ENCODE results near the gene ADD1. TPM values are rescaled to one million over a fixed set of nuclear protein-coding genes. Genes with fewer than 3 reads are reported as not detected.

The ADD1 gene
- total RNA-seq, 5 donors from 2014 or later (not counting 1 experiment from before 2014, with no cell fraction given): 241 to 274 (median 256) TPM

DNA sequence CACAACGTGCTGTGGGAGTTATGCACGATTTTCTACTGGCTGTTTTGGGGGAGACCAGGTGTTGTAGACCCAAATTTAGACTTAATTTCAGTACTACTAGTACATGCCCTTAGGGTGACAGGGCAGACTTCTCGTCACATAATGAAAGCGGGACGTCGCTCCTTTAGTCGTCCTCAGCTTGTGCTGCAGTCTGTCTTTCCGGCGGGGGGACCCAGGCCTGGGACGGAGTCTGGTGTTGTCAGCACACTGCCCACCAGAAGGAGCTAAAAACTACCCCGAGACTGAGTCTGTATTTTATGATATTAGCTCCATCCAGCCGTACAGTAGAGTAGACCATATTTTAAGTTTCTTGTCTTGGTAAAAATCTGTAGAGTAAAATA lies 84.0 kb downstream of the ADD1 start:
- ChIA-PET POLR2A (no interaction called here), CTCF (no interaction called here)
- H3K4me1 Mint-ChIP-seq: peaks cover 21 to 32% (median 26%) of the 10 kb centered on the region in 3 donors
- DNase-seq: no peak
- peaks cover 23 to 76% of the 10 kb centered on the region in 2 donors for H3K36me3 ChIP-seq (ENCODE audit: control insufficient read depth in 2 of 2, extremely low read depth in 1 of 2, insufficient read depth in 1 of 2, low read length in 1 of 2)
- no peak overlapping the region for H3K27ac ChIP-seq (ENCODE audit: low read length)
- no peaks in the 10 kb centered on the region for H3K27me3 Mint-ChIP-seq
- WGBS (ENCODE audit: insufficient coverage): 98% methylated on average over 8 of the region's 12 CpGs
- no peaks in the 10 kb centered on the region for H3K9me3 Mint-ChIP-seq
- no peak overlapping the region for H3K4me3 Mint-ChIP-seq
- H3K27me3 ChIP-seq (replicated peaks in 1 of 2; ENCODE audit: control insufficient read depth in 2 of 2, extremely low read depth in 1 of 2, insufficient read depth in 2 of 2, low read length in 1 of 2): no peaks in the 10 kb centered on the region
- H3K27ac Mint-ChIP-seq: peak overlapping the region in 1 of 2 donors; percentile 40
- H3K36me3 Mint-ChIP-seq: peaks cover 37% of the 10 kb centered on the region
- H3K9me3 ChIP-seq: no peaks in the 10 kb centered on the region
- H3K4me1 ChIP-seq (ENCODE audit: control insufficient read depth in 1 of 2, extremely low read depth in 1 of 2, insufficient read depth in 2 of 2, low read length in 2 of 2): peaks cover 14 to 39% of the 10 kb centered on the region in 2 experiments
- no peak for ATAC-seq (replicated peaks in 1 of 4)
- H3K4me3 ChIP-seq (ENCODE audit: control insufficient read depth in 1 of 2, extremely low read depth in 1 of 2, low read length in 1 of 2): no peak overlapping the region

- DNase-seq (no peak), ATAC-seq (replicated peaks in 1 of 4) (no peak)
- Mint-ChIP-seq H3K27ac (peak overlapping the region; percentile 40 to 52), H3K4me3 (no peak overlapping the region), H3K4me1 (peaks cover 20 to 31% (median 26%) of the 10 kb centered on the region in 3 donors), H3K36me3 (peaks cover 33% of the 10 kb centered on the region), H3K9me3 (no peaks in the 10 kb centered on the region), H3K27me3 (no peaks in the 10 kb centered on the region)
- CTCF ChIA-PET: interaction anchor here in 1 of 2 donors (0.6 kb wide), 1 partner anchor 66 kb away, joined by 7 read pairs; no protein-coding TSS in a partner anchor
- Histone ChIP-seq H3K27me3 (replicated peaks in 1 of 2; ENCODE audit: control insufficient read depth in 2 of 2, extremely low read depth in 1 of 2, insufficient read depth in 2 of 2, low read length in 1 of 2) (no peaks in the 10 kb centered on the region), H3K27ac (ENCODE audit: low read length) (no peak overlapping the region), H3K9me3 (no peaks in the 10 kb centered on the region), H3K36me3 (ENCODE audit: control insufficient read depth in 2 of 2, extremely low read depth in 1 of 2, insufficient read depth in 1 of 2, low read length in 1 of 2) (peaks cover 23 to 76% of the 10 kb centered on the region in 2 donors), H3K4me1 (ENCODE audit: control insufficient read depth in 1 of 2, extremely low read depth in 1 of 2, insufficient read depth in 2 of 2, low read length in 2 of 2) (peaks cover 18 to 39% of the 10 kb centered on the region in 2 experiments), H3K4me3 (ENCODE audit: control insufficient read depth in 1 of 2, extremely low read depth in 1 of 2, low read length in 1 of 2) (no peak overlapping the region)
- 92% methylated on average over 28 of the region's 32 CpGs for WGBS (ENCODE audit: insufficient coverage)
- POLR2A ChIA-PET: no interaction called here
These were observed 84.9 kb downstream of the ADD1 start for GRCh38 chr4:2928242-2929176.

DNA sequence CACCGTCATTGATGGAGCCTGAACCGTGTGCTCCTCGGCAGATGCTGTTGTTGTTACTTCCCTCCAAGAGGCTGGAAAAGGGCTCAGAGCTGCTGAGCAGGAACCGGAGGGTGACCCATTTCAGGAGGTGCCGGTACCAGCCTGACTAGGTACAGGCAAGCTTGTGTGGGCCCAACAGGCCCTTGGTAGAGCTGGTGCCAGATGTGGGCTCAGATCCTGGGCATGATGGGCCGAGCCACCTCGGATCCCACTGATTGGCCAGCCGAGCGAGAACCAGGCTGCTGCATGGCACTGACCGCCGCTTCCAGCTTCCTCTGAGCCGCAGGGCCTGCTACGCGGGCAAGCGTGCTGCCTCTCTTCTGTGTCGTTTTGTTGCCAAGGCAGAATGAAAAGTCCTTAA lies 85.8 kb downstream of the ADD1 start:
- ChIA-PET POLR2A (no interaction called here), CTCF (interaction anchor here in 1 of 2 donors (0.6 kb wide), 1 partner anchor 67 kb away, joined by 7 read pairs; no protein-coding TSS in a partner anchor)
- peaks cover 19 to 36% of the 10 kb centered on the region in 2 experiments for H3K4me1 ChIP-seq (ENCODE audit: control insufficient read depth in 1 of 2, extremely low read depth in 1 of 2, insufficient read depth in 2 of 2, low read length in 2 of 2)
- Mint-ChIP-seq H3K9me3 (no peaks in the 10 kb centered on the region), H3K4me3 (no peak overlapping the region), H3K4me1 (peaks cover 17 to 26% (median 22%) of the 10 kb centered on the region in 3 donors), H3K27ac (peak overlapping the region in 1 of 2 donors; percentile 48), H3K27me3 (no peaks in the 10 kb centered on the region), H3K36me3 (peaks cover 30% of the 10 kb centered on the region)
- no peaks in the 10 kb centered on the region for H3K9me3 ChIP-seq
- no peaks in the 10 kb centered on the region for H3K27me3 ChIP-seq (replicated peaks in 1 of 2; ENCODE audit: control insufficient read depth in 2 of 2, extremely low read depth in 1 of 2, insufficient read depth in 2 of 2, low read length in 1 of 2)
- peaks cover 23 to 69% of the 10 kb centered on the region in 2 donors for H3K36me3 ChIP-seq (ENCODE audit: control insufficient read depth in 2 of 2, extremely low read depth in 1 of 2, insufficient read depth in 1 of 2, low read length in 1 of 2)
- DNase-seq (no peak), ATAC-seq (replicated peaks in 1 of 4) (no peak)
- no peak overlapping the region for H3K27ac ChIP-seq (ENCODE audit: low read length)
- 93% methylated on average over 11 of the region's 16 CpGs for WGBS (ENCODE audit: insufficient coverage)
- no peak overlapping the region for H3K4me3 ChIP-seq (ENCODE audit: control insufficient read depth in 1 of 2, extremely low read depth in 1 of 2, low read length in 1 of 2)

GRCh38 chr4:2930135-2930757 lies 86.6 kb downstream of the ADD1 start:
- CTCF ChIA-PET: no interaction called here
- H3K4me1 Mint-ChIP-seq: peaks cover 18 to 25% (median 22%) of the 10 kb centered on the region in 3 donors

DNA sequence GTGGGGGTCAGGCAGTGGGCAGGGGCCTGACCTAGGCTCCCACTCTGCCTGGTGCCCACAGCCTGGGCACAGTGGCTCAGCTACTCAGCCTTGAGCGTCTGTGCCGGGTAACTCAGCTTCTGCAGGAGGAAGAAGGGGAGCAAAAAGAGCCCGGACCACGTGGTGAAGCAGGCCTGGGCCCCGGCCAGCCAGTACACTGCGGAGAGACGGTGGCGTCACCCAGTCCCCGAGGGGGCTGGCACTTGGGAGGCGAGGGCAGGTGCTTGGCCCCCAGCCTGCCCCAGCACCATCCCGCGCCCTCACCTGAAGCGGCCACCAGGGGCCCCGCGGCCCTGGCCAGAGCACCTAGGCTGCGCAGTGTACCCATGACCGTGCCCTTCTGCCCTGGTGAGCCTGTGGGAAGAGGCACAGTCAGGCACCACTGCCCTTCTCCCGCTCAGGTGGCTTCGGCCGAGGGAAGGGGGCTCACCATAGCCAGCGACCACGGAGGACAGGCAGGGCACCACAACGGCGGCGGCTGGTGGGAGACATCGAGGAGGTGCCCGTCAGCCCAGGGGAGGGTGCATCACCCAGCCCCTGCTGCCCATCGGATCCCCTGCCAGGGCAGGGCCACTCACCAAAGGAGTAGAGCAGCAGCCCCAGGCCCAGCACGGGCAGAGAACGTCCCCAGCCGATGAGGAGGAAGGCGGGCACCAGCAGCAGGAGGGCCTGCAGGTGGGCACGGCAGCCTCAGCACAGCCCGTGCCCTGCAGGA lies 87.3 kb downstream of the ADD1 start:
- POLR2A ChIA-PET: no interaction called here
- Mint-ChIP-seq H3K4me3 (peak overlapping the region in 1 of 3 donors; percentile 85), H3K27ac (peak overlapping the region in 1 of 2 donors; percentile 34)

More at GRCh38 chr4:2930135-2930757, 86.6 kb downstream of the ADD1 start:
- H3K36me3 Mint-ChIP-seq: peaks cover 25% of the 10 kb centered on the region
- Histone ChIP-seq H3K27ac (ENCODE audit: low read length) (no peak overlapping the region), H3K36me3 (ENCODE audit: control insufficient read depth in 2 of 2, extremely low read depth in 1 of 2, insufficient read depth in 1 of 2, low read length in 1 of 2) (peaks cover 23 to 61% of the 10 kb centered on the region in 2 donors), H3K9me3 (no peaks in the 10 kb centered on the region), H3K4me1 (ENCODE audit: control insufficient read depth in 1 of 2, extremely low read depth in 1 of 2, insufficient read depth in 2 of 2, low read length in 2 of 2) (peaks cover 19 to 38% of the 10 kb centered on the region in 2 experiments), H3K4me3 (ENCODE audit: control insufficient read depth in 1 of 2, extremely low read depth in 1 of 2, low read length in 1 of 2) (no peak overlapping the region), H3K27me3 (replicated peaks in 1 of 2; ENCODE audit: control insufficient read depth in 2 of 2, extremely low read depth in 1 of 2, insufficient read depth in 2 of 2, low read length in 1 of 2) (no peaks in the 10 kb centered on the region)
- no peak overlapping the region for H3K4me3 Mint-ChIP-seq
- peak overlapping the region; percentile 27 to 48 for H3K27ac Mint-ChIP-seq
- WGBS (ENCODE audit: insufficient coverage): 94% methylated on average over 11 of the region's 12 CpGs
- no peak for DNase-seq
- H3K9me3 Mint-ChIP-seq: no peaks in the 10 kb centered on the region
- ATAC-seq (replicated peaks in 1 of 4): no peak
- H3K27me3 Mint-ChIP-seq: no peaks in the 10 kb centered on the region
- POLR2A ChIA-PET: no interaction called here

More for the DNA sequence above, 87.3 kb downstream of the ADD1 start:
- Histone ChIP-seq H3K4me3 (ENCODE audit: control insufficient read depth in 1 of 2, extremely low read depth in 1 of 2, low read length in 1 of 2) (no peak overlapping the region), H3K4me1 (ENCODE audit: control insufficient read depth in 1 of 2, extremely low read depth in 1 of 2, insufficient read depth in 2 of 2, low read length in 2 of 2) (peaks cover 23 to 45% of the 10 kb centered on the region in 2 experiments), H3K36me3 (ENCODE audit: control insufficient read depth in 2 of 2, extremely low read depth in 1 of 2, insufficient read depth in 1 of 2, low read length in 1 of 2) (peaks cover 20 to 54% of the 10 kb centered on the region in 2 donors), H3K27me3 (replicated peaks in 1 of 2; ENCODE audit: control insufficient read depth in 2 of 2, extremely low read depth in 1 of 2, insufficient read depth in 2 of 2, low read length in 1 of 2) (no peaks in the 10 kb centered on the region), H3K9me3 (no peaks in the 10 kb centered on the region), H3K27ac (ENCODE audit: low read length) (peak overlapping the region; percentile 79)
- H3K27me3 Mint-ChIP-seq: no peaks in the 10 kb centered on the region
- DNase-seq (no peak), ATAC-seq (replicated peaks in 1 of 4) (no peak)
- H3K36me3 Mint-ChIP-seq: peaks cover 24% of the 10 kb centered on the region
- no peaks in the 10 kb centered on the region for H3K9me3 Mint-ChIP-seq
- CTCF ChIA-PET: no interaction called here
- H3K4me1 Mint-ChIP-seq: peaks cover 24 to 32% (median 28%) of the 10 kb centered on the region in 3 donors
- WGBS (ENCODE audit: insufficient coverage): 94% methylated on average over 34 of the region's 34 CpGs
